Activated CD4-positive, alpha-beta T cell treated with anti-CD3 and anti-CD28 coated beads, Interleukin-10, Interleukin-2, amounts not matched to agents 100 ng/mL and 50 ng/mL, durations not matched to agents 16 hours and 8 hours (primary cell): Measurements from ENCODE around the gene TTC1.
"Not testable (repeated sequence)": the region's sequence is repeated elsewhere in the genome, so short reads cannot be mapped to it uniquely, and the experiment has no call there.

ENCODE experiments used
- DNase-seq: peaks from one replicate; pipeline ENCODE4 v3.0.0-alpha.2; 2020

Gene TTC1, protein sequence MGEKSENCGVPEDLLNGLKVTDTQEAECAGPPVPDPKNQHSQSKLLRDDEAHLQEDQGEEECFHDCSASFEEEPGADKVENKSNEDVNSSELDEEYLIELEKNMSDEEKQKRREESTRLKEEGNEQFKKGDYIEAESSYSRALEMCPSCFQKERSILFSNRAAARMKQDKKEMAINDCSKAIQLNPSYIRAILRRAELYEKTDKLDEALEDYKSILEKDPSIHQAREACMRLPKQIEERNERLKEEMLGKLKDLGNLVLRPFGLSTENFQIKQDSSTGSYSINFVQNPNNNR

DNA sequence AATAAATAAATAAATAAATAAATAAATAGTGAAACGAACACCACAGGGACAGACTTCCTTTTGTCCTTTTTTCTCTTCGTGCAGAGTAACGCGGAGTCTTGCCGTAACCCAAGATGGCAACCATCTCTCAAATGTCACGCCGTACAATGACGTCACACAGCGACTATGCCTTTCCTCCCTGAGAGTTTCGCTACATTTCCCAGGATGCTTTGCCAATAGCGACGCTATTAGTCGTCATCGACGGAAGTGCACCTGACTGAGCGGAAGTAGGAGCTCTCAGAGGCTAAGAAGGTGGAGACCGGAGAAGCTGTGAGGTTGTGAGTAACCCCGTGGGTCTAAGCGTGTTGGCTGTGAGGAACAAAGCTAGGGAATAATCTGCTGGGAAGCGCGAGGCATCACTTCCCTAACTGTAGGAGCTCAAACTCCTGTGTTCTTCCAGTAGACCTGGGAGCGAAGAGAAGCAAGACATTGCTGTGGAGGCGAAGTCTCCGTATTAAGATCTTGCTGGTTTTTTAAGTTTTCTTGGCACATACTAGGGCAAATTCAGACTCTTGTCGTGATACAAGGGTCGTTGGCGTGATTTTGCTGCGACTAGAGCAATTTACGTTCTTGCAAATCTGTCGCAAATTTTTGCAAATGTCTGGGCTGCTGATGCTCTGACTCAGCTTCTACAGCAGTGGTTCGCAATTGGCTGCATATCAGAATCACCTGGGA, at the start of gene TTC1:
TTC1 (plus strand) TSS at position 263 of the 714 bp plus-strand sequence. CDS start 1,390 bp downstream, outside the sequence.
- DNase-seq = peak; percentile 97

DNA sequence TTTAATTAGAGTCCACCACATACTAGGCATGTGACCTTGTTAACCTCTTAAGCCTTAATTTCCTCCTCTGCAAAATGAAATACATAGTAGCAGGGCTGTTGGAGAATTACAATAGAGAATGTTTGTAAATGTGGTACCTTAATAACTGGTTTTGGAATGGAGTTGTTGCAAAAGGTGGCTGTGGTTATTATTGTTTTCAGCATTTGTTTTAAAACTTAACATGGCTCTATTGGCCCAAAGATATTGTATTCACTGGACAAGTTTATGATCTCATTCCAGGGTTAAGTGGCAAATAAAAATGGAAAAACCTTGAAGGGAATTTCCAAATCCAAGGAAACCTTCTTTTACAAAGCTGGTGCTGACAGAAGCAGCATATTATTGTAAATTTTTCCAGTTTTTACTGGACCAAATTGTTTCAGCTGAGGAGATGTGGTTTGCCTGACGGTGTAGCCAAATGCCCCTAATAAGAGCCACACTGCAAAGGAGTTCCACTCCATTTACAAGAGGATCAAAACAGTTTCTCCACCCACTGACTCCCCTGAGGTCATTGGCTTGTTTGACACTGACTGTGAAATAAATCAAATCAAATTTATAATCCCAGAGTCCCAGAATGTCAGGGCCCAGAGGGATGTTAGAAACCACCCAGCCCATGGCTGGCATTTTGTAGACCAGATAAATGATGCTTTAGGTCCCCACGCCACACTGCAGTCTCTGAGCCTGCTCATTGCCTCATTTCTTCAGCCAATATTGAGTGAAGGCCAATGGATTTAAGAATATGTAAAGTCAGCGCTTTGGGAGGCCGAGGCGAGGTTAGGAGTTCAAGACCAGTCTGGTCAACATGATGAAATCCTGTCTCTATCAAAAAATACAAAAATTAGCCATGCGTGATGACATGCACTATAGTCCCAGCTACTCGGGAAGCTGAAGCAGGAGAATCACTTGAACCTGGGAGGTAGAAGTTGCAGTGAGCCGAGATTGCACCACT, 47.5 kb upstream of the TTC1 start:
- no peak for DNase-seq

DNA sequence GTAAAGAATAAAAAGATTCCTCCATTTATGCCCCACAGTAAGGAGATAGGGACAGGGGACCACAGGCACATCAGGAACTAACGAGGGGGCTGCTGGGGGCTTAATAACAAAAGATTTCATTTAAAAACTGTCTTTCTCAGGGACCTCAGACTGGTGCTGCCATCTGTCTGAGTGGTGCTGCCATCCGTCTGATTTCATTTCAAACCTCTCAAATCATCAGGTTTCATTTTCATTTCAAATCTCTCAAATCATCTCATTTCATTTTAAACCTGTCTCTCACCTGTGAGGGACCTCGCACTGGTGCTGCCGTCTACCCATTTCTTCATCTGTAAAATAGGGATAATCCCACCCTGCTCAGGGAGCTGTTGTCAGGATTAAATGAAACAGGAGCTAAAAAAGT, 46.7 kb upstream of the TTC1 start:
- no peak for DNase-seq

DNA sequence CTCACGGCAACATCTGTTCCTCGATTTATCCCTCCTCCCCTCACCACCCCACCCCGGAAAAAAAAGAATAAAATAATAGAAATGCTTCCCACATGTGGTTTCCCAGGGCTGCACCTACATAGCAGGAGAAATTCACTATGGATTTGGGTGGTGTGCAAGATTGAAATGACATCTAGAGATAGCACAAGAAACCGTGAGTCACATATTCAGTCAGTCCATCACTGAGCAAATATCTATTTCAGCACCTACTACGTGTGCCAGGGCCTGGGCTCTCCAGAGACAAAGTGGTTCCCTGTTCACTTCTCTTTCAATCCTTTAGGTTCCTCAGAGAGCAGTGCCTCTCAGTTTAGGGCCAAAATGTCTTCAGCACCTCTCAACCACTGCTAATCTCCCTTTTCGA, 45.0 kb upstream of the TTC1 start:
- DNase-seq = no peak

DNA sequence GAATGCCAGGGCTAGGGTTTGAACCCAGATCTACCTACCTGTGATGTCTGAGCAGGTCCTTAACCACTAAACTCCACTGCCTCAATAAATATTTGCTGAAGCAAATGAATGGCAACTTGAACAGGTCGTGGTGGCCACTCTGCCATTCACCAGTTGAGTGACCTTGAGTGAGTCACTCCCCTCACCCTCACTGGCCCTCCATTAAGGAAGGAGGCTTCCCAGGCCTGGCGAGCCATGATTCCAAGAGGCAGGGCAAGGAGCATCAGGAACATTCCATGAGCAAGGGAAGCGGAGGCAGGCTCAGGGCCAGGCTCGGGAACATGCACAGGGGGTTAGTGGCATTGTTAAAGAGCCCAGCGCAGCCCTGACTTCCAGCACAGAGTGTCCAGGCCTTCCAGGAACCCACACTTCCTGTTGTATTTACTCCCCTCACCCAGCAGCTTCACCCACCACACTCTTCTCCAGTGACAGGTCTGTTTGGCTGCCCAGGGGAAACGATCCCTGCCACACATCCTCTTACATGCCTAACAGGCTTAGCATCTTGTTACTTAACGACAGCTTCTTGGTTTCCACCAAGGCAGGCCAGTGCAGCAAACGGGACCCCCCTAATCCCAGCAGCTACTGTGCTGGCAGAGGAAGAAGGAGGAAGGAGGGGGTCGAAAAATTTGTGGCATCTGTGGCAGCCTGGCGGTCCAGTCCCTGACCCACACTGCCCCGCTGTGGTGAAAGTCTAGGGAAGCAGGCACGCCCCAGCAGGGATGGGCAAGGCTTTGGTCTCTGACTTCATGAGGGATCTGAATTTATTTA, 43.7 kb upstream of the TTC1 start:
- DNase-seq = peak; percentile 28

DNA sequence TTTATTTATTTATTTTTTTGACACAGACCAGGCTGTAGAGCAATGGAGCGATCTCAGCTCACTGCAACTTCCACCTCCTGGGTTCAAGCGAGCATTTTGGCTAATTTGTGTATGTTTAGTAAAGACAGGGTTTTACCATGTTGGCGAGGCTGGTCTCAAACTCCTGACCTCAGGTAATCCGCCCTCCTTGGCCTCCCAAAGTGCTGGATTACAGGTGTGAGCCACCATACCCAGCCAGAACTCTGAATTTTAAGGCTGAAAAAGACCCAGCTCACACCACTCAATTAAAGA, 43.2 kb upstream of the TTC1 start:
- not testable (repeated sequence) for DNase-seq

DNA sequence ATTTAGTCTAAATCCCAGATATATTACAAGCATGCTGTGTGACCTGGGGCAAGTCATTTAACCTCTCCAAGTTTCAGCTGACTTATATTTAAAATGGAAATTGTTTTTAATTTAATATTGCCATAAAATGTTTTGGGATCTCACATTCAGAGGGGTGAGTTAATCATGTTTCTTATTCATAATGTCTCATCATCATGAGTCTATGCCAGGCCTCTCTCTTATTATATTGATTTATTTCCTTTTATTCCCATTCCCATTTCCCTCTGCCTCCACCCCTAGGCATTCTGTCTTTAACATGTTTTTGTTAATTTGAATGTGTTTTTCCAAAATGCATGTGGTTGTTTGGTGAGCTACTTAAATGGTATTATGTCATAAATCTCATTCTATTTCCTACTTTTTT, 39.0 kb upstream of the TTC1 start:
- no peak for DNase-seq

DNA sequence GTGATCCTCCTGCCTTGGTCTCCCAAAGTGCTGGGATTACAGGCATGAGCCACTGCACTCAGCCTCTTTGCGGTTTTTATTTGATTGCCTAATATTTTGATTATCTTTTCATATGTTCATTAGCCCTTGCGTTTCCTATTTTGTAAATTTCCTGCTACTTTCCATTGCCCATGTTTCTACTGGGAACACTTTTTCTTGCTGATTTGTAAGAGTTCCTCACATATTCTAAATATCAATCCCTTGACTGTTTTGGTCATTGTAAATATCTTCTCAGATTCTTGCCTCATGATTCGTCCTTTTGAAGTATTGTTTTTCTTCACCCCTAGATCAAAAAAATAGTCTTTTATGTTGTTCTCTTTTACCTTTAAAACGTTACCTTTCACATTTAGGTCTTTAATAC, 37.9 kb upstream of the TTC1 start:
- DNase-seq = no peak

DNA sequence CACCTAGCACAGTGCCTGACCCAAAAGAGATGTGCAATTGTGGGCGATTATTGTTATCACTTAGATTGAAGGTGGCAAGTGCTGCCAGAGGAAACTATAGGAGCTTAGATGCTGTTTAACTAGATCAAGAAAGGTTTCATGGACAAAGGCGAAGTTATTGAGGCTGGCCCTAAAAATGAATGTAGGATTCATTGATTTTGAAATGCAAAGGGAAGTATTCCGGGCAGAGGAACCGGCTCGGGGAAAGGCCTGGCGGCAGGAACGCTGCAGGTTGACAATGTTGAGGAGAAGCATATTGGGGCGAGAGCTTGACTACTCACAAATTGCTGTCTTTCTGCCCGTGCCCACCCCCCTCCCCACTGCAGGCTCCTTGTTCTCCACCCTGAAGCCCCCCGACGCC, 37.4 kb upstream of the TTC1 start:
- no peak for DNase-seq

DNA sequence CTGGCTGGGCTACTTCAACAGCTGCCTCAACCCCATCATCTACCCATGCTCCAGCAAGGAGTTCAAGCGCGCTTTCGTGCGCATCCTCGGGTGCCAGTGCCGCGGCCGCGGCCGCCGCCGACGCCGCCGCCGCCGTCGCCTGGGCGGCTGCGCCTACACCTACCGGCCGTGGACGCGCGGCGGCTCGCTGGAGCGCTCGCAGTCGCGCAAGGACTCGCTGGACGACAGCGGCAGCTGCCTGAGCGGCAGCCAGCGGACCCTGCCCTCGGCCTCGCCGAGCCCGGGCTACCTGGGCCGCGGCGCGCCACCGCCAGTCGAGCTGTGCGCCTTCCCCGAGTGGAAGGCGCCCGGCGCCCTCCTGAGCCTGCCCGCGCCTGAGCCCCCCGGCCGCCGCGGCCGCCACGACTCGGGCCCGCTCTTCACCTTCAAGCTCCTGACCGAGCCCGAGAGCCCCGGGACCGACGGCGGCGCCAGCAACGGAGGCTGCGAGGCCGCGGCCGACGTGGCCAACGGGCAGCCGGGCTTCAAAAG, 36.9 kb upstream of the TTC1 start:
- DNase-seq = no peak

DNA sequence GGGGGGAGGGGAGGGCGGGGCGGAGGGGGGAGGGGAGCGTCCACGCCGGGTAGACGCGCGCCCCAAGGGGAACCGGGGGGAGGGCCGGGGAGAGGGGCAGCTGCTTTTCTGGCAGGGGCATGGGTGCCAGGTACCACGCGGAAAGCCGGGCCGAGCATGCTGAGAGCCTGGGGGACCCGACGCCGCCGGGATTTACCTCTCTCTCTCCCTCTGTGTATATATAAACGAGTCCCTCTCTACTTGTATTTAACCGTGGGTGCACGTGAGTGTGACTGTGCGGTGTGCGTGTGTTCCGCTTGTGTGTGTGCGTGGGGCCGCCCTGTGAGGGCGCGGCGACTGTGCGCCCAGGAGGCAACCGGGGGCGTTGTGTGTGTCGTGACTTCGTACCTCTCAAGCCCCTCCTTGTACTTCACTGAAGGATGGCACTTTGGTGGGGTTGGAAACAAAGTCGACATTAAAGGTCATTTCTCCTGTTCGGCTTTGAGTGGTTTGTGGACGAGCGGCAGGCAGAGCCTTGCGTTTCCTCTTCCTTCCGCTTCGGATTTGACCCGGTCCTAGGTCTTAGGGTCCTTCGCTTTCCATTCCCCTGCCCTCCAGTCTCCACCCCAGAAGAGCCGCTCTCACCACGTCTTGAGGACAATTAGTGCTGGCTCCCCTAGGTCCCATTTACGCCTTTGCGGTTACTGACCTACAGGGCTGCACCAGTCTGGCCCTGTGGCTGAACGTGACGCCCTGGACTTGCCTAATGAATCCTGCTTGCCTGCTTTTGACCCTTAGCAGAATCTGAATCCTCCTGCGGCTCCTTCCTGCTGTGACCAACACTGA, 36.2 kb upstream of the TTC1 start:
- DNase-seq = no peak

DNA sequence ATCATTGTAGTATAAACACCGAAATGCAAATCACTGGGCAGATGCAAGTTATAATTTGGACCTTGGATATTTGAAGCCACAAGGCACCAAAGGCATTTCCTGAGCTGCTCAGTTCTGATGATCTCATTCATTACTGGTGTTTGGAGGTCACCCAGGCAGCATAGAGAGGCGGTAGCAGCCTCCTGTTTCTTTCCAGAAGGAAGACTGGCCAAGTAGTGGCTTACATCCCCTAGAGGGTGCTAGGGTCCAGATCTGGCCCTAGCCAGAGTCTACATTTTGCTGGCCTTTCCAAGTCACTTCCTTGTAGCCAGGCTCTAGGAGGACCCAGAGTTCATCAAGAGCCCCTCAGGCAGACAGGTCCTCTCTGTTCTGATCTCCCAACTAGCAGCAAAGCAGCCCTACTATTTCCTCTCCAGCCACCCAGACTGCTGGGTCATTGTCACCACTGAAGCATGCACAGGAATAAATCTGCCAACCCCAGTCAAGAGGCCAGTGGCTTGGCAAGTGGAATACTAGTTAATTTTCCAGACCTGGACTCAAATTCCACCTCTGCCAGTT, 33.4 kb upstream of the TTC1 start:
- DNase-seq = no peak

DNA sequence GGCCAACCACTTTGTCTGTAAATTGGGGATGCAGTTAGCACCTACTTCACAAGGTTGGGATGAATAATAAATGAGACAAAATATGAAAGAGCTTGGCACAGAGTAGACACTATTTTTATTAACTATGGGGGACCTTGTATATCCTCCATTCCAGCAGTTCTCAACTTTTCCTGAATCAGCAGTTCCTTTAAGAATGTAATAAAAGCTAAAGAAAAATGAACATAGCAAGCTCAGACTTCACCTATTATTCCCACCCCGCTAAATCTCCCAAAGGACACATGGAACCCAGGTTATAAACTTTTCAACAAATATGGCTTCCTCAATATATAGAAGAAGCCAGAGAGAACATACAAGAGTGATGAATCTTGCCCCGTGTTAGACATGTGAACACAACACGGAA, 32.0 kb upstream of the TTC1 start:
- no peak for DNase-seq

DNA sequence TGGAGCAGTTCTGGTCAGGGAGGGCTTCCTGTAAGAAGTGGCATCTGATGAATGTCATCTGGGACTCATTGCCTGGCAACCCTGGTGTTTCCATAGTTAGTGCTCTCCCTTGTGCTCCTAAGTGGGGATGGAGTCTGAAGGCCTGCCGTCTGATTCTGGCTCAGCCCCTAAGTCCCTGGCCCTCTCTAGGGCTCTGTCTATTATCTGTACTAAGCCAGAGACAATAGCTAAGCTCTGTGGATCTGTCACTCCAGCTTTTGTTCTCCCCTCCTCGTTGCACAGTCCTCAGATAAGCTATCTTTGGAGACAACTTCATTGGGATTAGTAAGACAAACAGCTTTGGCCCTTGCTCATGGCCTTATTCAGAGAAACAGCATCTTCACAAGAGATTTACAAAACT, 30.6 kb upstream of the TTC1 start:
- no peak for DNase-seq

DNA sequence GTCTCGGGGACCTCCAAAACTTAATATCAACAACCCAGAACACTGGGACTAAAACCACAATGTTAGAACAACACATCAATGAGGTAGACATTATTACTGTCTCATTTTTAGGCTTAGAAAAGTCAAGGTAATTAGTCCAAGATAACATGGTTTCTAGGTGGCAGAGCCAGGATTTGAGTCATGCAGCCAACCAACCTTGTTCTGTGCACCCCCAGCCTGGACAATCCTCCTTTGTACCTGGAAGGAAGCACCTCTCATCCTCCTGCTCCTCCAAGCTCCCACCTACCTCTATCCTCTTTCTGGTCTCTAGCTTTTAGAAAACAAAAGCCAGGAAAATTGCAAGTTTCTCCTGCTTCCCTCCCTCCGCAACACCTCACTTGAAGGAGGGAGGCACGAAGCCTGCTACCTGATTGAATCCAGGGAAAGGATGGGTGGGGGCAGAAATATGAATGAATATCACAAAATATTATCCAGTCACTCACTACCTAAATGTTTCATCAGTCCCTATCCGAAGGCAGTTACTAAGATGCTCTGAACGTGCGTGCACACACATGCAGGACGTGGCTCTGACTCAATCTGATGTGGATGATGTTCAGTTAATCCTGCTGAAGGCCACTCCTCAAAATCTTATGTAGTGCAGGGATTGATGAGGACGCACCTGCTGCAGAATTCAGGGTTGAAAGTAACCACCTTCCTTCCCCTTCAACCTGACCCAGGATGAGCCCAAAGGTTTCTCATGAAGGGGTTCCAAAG, 26.3 kb upstream of the TTC1 start:
- no peak for DNase-seq

DNA sequence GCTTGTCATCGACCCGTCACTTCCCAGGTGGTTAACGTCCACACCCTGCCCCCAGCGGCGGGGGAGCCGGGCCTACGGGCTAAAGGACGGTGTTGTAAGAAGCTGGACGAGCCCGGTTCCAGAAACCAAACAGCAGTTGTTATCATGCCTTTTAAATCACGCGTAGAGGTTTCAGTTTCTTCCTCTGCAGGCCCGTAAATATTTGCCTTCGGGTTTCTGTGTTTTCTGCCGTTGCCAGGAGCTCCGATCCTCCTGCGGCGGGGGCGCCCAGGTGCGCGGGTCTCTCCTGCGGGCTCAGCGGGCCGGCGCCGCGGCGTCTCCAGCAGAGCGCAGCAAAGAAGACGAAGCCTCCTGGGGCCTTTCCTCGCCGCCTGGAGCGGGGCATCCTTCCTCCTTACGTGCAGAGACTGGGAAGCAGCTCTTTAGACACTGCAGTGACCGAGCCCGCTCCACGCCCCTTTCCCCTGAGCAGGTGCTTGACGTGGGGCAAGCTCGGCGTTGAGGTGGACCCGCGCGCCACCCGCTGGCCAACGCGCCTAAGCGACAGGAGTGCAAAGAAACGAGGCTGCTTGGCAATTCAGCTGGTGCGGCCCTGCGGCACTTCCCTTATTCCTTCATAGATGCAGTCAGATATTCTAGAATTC, 21.8 kb upstream of the TTC1 start:
- peak; percentile 75 for DNase-seq

DNA sequence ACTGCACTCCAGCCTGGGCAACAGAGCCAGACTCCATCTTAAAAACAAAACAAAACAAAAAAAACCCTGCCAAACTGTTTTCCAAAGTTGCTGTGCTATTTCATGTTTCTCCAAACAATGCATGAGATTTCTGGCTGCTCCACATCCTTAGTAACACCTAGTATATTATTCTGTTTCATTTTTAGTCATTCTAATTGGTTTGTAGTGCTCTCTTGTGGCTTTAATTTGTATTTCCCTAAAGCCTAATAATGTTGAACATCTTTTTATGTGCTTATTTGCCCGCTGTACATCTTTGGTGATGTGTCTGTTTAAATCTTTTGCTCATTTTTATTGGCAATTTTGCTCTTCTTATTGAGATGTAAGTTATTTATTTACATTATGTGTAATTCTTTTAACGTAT, 18.4 kb upstream of the TTC1 start:
- DNase-seq = no peak

DNA sequence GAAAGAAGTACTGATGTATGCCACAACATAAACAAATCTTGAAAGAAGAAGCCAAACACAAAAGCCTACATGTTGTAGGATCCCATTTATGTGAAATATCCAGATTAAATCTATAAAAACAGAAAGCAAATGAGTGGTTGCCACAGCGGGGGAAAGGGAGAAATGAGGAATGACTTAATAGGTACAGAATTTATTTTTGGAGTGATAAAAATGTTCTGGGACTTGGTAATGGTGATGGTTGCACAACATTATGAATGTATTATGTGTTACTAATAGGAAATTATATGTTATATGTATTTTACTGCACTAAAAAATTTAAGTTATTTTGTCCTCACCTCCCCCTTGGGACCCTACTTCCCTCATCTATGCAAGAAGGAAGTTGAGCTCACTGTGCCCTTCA, 16.4 kb upstream of the TTC1 start:
- DNase-seq = no peak

DNA sequence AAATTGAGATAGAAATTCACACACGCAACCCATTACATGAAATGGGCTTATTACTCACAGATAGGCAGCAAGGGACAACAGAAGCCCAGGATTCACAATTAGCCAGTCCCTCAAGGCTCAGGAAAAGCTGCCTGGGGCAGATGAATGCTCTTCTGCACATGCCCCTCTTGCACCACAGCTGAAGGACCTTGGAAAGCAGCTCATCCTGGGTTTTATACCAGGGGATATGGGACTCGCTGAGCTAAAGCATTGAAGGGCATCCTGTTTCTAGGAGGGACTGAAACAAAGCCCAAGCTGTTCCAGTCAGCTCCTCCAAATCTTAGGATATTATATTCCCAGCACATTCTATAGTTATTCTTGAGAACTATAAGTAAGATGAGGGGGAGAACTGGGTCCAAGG, 15.7 kb upstream of the TTC1 start:
- DNase-seq = no peak

DNA sequence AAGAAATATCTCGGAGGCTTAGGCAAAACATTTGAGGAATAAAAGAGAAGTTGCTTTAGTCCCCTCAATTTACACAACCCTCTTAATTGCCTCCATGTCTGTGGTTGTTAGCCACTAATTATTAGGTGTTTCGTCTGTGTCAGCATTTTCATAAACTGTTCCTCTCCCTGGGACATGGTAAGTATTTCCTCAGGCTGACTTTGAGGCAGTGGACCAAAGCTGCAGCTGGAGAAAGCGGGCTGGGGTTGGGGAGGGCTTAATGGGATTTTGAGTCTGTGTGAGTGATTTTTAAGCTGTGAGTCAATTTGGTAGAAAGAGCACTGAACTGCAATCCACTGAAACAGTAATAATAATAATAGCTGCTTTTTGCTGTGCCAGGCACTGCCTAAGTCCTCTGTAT, 13.0 kb upstream of the TTC1 start:
- no peak for DNase-seq
